GM12878 (cell line): ENCODE results near the gene MVK. TPM values are rescaled to one million over a fixed set of nuclear protein-coding genes. Genes with fewer than 3 reads are reported as not detected.

Experiments
- ATAC-seq: fragments of 200-7000 bp; cut with Tn5 transposase; 3 replicates; pipeline ENCODE4 v1.9.1; 2020; ENCODE audit warnings: mild to moderate bottlenecking, moderate library complexity
- BruUV-seq: library from RNA; stranded (reverse); fragments of 400-500 nt; replicated peaks from 2 replicates; lab custom pipeline; 2021; lab: Mats Ljungman, UMichigan
- CTCF ChIA-PET: fragments of 300-600 bp; sonication (Branson Sonifier 250); formaldehyde crosslinking; extraction: SDS; loops from one replicate; lab custom pipeline; 2021; ENCODE audit warnings: inconsistent platforms; lab: Yijun Ruan, JAX
- POLR2A ChIA-PET: fragments of 350-600 bp; formaldehyde crosslinking; extraction: SDS; loops from one replicate; lab custom pipeline; 2021; ENCODE audit warnings: inconsistent platforms; lab: Charles Lee
- RAD21 ChIA-PET: fragments of 300-600 bp; sonication (Branson Sonifier 250); formaldehyde crosslinking; loops from one replicate; lab custom pipeline; 2023; ENCODE audit warnings: antibody characterized with exemption; ENCODE audit not compliant: unreplicated experiment; lab: Charles Lee
- SMC1A ChIA-PET: fragments of 300-600 bp; sonication (Branson Sonifier 250); formaldehyde crosslinking; loops from one replicate; lab custom pipeline; 2023; ENCODE audit not compliant: unreplicated experiment, uncharacterized antibody; lab: Charles Lee
- DNase-seq: peaks from one replicate; pipeline ENCODE4 v3.0.0-alpha.2; 2011; ENCODE audit warnings: low read depth, low spot score
- FAIRE-seq: peaks from 3 replicates; lab custom pipeline; 2011; peaks lifted over from hg19 to GRCh38; lab: Jason Lieb, UNC
- H2AFZ ChIP-seq: 2 replicates; pipeline ENCODE4 v1.6.0; 2011; ENCODE audit warnings: low read depth, low read length, control low read depth; ENCODE audit not compliant: control insufficient read depth
- H3K27ac ChIP-seq: 2 replicates; pipeline ENCODE4 v1.5.1; 2011; ENCODE audit warnings: control low read depth; ENCODE audit not compliant: control insufficient read depth, insufficient read depth
- H3K27me3 ChIP-seq, 2 experiments: replicated peaks in 1 of 2; 2 replicates each; pipeline versions ENCODE4 v1.6.0 to v1.6.1; 2011; ENCODE audit warnings: low read length in 1 of 2; ENCODE audit not compliant: control insufficient read depth in 2 of 2, insufficient read depth in 2 of 2
- H3K36me3 ChIP-seq, 2 experiments: 2 replicates each; pipeline ENCODE4 v1.5.1; 2011; ENCODE audit warnings: low read length in 1 of 2; ENCODE audit not compliant: control insufficient read depth in 2 of 2, insufficient read depth in 2 of 2
- H3K4me1 ChIP-seq: 2 replicates; pipeline ENCODE4 v1.6.1; 2011; ENCODE audit warnings: mild to moderate bottlenecking, low read length, moderate library complexity, mixed read lengths; ENCODE audit not compliant: control insufficient read depth, insufficient read depth
- H3K4me2 ChIP-seq: 2 replicates; pipeline ENCODE4 v1.6.0; 2011; ENCODE audit warnings: control low read depth; ENCODE audit not compliant: control insufficient read depth, insufficient read depth
- H3K4me3 ChIP-seq: fragments of 200-600 bp; sonication (generic); 2 replicates; pipeline ENCODE4 v1.5.1; 2016
- H3K79me2 ChIP-seq: 2 replicates; pipeline ENCODE4 v1.6.0; 2011; ENCODE audit warnings: low read length; ENCODE audit not compliant: control insufficient read depth, insufficient read depth
- H3K9ac ChIP-seq: 2 replicates; pipeline ENCODE4 v1.8.0; 2011; ENCODE audit warnings: low read length, control low read depth, mixed read lengths; ENCODE audit not compliant: control insufficient read depth, insufficient read depth
- H3K9me3 ChIP-seq: replicated peaks from 3 replicates; pipeline ENCODE4 v1.5.1; 2011; ENCODE audit warnings: mild to moderate bottlenecking, low read length; ENCODE audit not compliant: control insufficient read depth, insufficient read depth
- H4K20me1 ChIP-seq: 2 replicates; pipeline ENCODE4 v1.6.0; 2011; ENCODE audit not compliant: control insufficient read depth, insufficient read depth
- ATF7 ChIP-seq: fragments of 450-650 bp; IDR thresholded peaks from 2 replicates; pipeline ENCODE4 v1.6.1; 2016; ENCODE audit warnings: low read depth, mild to moderate bottlenecking
- BACH1 ChIP-seq: fragments of 450-650 bp; IDR thresholded peaks from 2 replicates; pipeline ENCODE4 v1.6.1; 2017; ENCODE audit warnings: mild to moderate bottlenecking, borderline replicate concordance
- BHLHE40 ChIP-seq, 2 experiments: fragments of 450-650 bp in 1 of 2; IDR thresholded peaks; 2 replicates each; pipeline ENCODE4 v1.6.1; 2011 to 2017; ENCODE audit warnings: low read depth in 2 of 2, borderline replicate concordance in 1 of 2, improper control_type of control experiment in 1 of 2, low read length in 1 of 2, mild to moderate bottlenecking in 1 of 2
- BMI1 ChIP-seq: fragments of 450-650 bp; IDR thresholded peaks from 2 replicates; pipeline ENCODE4 v1.6.1; 2016; ENCODE audit warnings: mild to moderate bottlenecking, moderate library complexity, borderline replicate concordance
- GATAD2B ChIP-seq: fragments of 450-650 bp; conservative IDR thresholded peaks from 2 replicates; pipeline ENCODE4 v1.6.1; 2017; ENCODE audit warnings: low read depth, mild to moderate bottlenecking, moderate library complexity
- KDM1A ChIP-seq: fragments of 200-600 bp; sonication (generic); IDR thresholded peaks from 2 replicates; pipeline ENCODE4 v1.6.1; 2016; ENCODE audit warnings: borderline replicate concordance
- LARP7 ChIP-seq: fragments of 450-650 bp; IDR thresholded peaks from 2 replicates; pipeline ENCODE4 v1.6.1; 2017; ENCODE audit warnings: mild to moderate bottlenecking
- PAX8 ChIP-seq: fragments of 450-650 bp; IDR thresholded peaks from 2 replicates; pipeline ENCODE4 v1.6.1; 2017; ENCODE audit warnings: mild to moderate bottlenecking, moderate library complexity
- RFX5 ChIP-seq: IDR thresholded peaks from 2 replicates; pipeline ENCODE4 v1.6.1; 2011; ENCODE audit warnings: low read depth, low read length, improper control_type of control experiment
- SUZ12 ChIP-seq: fragments of 200-600 bp; sonication (generic); IDR thresholded peaks from one replicate; pipeline ENCODE4 v1.6.1; 2018; ENCODE audit warnings: antibody characterized with exemption, mild to moderate bottlenecking; ENCODE audit not compliant: unreplicated experiment
- TCF12 ChIP-seq: IDR thresholded peaks from 2 replicates; pipeline ENCODE4 v1.6.1; 2011; ENCODE audit warnings: low read depth, mild to moderate bottlenecking, low read length
- ZBED1 ChIP-seq: IDR thresholded peaks from 2 replicates; pipeline ENCODE4 v1.6.1; 2016; ENCODE audit warnings: borderline replicate concordance
- WGBS: methylation state at CpG from one replicate; pipeline ENCODE4 v1.1.6; 2016; ENCODE audit warnings: low lambda C conversion rate; ENCODE audit not compliant: insufficient replicate concordance, insufficient coverage; ENCODE audit errors: missing lambda C conversion rate; 5-methylcytosine and 5-hydroxymethylcytosine counted together
- in situ Hi-C: fragments of 300-500 bp; cut with MboI; formaldehyde crosslinking; loops from 9 replicates; pipeline ENCODE4 v1.14.3; 2018; ENCODE audit warnings: mixed read lengths
- intact Hi-C: fragments of 100-400 bp; cut with micrococcal nuclease; formaldehyde crosslinking; loops from one replicate; pipeline ENCODE4 v1.14.2; 2022; ENCODE audit not compliant: unreplicated experiment
- polyA plus RNA-seq, 11 experiments: library from polyadenylated mRNA; depleted of rRNA in 4 of 11; unstranded in 6 of 11; stranded (reverse) in 5 of 11; fragments of >200 nt; fragmentation: Nextera tagmentation in 4 of 11; fragmentation: Illumina TruSeq in 1 of 11; extraction: Ambion mirVana in 4 of 11; extraction: Trizol in 1 of 11; gene quantifications; 1 replicate in 1 of 11; 2 replicates in 10 of 11; pipeline versions ENCODE4 v1.2.1 to v1.2.3, GENCODE V29; 2011 to 2016; ENCODE audit warnings: inconsistent platforms in 2 of 11, missing spikeins in 2 of 11, low read depth in 1 of 11
- total RNA-seq, 4 experiments: library from RNA; depleted of rRNA in 3 of 4; stranded (reverse); fragments of >200 nt in 3 of 4; fragmentation: Illumina TruSeq in 1 of 4; extraction: Trizol in 1 of 4; gene quantifications; 2 replicates each; pipeline versions ENCODE4 v1.2.1 to v1.2.3, GENCODE V29; 2013 to 2021
- TF ChIP-seq, protein P1 (sequence below): fragments of 450-650 bp; conservative IDR thresholded peaks from 2 replicates; pipeline ENCODE4 v1.6.1; 2017; ENCODE audit warnings: mild to moderate bottlenecking, moderate library complexity
- TF ChIP-seq, protein P2 (sequence below): fragments of 150-350 bp; IDR thresholded peaks from 2 replicates; pipeline ENCODE4 v1.6.1; 2014; ENCODE audit warnings: mild to moderate bottlenecking, low read depth, low read length
- TF ChIP-seq, protein P3 (sequence below): IDR thresholded peaks from 2 replicates; pipeline ENCODE4 v1.6.1; 2011; ENCODE audit warnings: borderline replicate concordance, low read depth, mild to moderate bottlenecking, moderate library complexity, mixed read lengths, low read length; ENCODE audit not compliant: insufficient read depth; ENCODE audit errors: extremely low read length
- TF ChIP-seq, protein P4 (sequence below): fragments of 450-650 bp; IDR thresholded peaks from 2 replicates; pipeline ENCODE4 v1.6.1; 2017; ENCODE audit warnings: mild to moderate bottlenecking, moderate library complexity

MVK gene
- total and polyA plus RNA-seq, 10 of the 15 experiments (the other 5 are each of a cell fraction or from before 2014, with no cell fraction given) = 0.24 to 46.7 (median 31.9) TPM

DNA sequence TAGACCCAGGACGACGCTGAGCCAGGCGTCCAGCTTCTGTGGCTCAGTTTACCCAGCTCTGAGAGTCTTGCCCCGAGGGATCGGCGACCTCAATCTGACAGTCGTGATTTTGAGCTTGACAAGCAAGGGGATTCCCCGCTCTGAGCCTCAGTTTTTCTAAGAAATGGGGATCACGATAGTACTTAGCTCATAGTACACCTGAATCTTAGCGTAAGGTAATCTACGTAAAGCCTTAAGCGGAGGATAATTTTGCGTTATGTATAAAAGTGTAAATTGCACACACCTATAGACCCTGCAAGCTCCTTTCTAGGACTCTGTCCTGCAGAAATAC, 285 bp downstream of the MVK start:
- H3K4me1 ChIP-seq = no peaks in the 10 kb centered on the region
- TF ChIP-seq PAX8 (no peak), BACH1 (0 out of 2 replicates have a peak, but pooled peaks have one; percentile 43), SUZ12 (no peak), TCF12 (no peak), BHLHE40 (IDR thresholded peaks at IDR 0.05; ENCODE audit: borderline replicate concordance in 1 of 2, low read depth in 2 of 2, low read length in 1 of 2) (no peak), ATF7 (no peak), GATAD2B (no peak), ZBED1 (no peak; the same call in 1 of the 2 replicates), KDM1A (no peak), LARP7 (0 out of 2 replicates have a peak, but pooled peaks have one; percentile 7), BMI1 (no peak), RFX5 (no peak)
- TF ChIP-seq, protein P1, sequence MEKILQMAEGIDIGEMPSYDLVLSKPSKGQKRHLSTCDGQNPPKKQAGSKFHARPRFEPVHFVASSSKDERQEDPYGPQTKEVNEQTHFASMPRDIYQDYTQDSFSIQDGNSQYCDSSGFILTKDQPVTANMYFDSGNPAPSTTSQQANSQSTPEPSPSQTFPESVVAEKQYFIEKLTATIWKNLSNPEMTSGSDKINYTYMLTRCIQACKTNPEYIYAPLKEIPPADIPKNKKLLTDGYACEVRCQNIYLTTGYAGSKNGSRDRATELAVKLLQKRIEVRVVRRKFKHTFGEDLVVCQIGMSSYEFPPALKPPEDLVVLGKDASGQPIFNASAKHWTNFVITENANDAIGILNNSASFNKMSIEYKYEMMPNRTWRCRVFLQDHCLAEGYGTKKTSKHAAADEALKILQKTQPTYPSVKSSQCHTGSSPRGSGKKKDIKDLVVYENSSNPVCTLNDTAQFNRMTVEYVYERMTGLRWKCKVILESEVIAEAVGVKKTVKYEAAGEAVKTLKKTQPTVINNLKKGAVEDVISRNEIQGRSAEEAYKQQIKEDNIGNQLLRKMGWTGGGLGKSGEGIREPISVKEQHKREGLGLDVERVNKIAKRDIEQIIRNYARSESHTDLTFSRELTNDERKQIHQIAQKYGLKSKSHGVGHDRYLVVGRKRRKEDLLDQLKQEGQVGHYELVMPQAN = peak; percentile 57; the same call in 1 of the 2 replicates
- TF ChIP-seq, protein P2, sequence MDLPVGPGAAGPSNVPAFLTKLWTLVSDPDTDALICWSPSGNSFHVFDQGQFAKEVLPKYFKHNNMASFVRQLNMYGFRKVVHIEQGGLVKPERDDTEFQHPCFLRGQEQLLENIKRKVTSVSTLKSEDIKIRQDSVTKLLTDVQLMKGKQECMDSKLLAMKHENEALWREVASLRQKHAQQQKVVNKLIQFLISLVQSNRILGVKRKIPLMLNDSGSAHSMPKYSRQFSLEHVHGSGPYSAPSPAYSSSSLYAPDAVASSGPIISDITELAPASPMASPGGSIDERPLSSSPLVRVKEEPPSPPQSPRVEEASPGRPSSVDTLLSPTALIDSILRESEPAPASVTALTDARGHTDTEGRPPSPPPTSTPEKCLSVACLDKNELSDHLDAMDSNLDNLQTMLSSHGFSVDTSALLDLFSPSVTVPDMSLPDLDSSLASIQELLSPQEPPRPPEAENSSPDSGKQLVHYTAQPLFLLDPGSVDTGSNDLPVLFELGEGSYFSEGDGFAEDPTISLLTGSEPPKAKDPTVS = no peak
- TF ChIP-seq, protein P3, sequence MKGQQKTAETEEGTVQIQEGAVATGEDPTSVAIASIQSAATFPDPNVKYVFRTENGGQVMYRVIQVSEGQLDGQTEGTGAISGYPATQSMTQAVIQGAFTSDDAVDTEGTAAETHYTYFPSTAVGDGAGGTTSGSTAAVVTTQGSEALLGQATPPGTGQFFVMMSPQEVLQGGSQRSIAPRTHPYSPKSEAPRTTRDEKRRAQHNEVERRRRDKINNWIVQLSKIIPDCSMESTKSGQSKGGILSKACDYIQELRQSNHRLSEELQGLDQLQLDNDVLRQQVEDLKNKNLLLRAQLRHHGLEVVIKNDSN = no peak
- TF ChIP-seq, protein P4, sequence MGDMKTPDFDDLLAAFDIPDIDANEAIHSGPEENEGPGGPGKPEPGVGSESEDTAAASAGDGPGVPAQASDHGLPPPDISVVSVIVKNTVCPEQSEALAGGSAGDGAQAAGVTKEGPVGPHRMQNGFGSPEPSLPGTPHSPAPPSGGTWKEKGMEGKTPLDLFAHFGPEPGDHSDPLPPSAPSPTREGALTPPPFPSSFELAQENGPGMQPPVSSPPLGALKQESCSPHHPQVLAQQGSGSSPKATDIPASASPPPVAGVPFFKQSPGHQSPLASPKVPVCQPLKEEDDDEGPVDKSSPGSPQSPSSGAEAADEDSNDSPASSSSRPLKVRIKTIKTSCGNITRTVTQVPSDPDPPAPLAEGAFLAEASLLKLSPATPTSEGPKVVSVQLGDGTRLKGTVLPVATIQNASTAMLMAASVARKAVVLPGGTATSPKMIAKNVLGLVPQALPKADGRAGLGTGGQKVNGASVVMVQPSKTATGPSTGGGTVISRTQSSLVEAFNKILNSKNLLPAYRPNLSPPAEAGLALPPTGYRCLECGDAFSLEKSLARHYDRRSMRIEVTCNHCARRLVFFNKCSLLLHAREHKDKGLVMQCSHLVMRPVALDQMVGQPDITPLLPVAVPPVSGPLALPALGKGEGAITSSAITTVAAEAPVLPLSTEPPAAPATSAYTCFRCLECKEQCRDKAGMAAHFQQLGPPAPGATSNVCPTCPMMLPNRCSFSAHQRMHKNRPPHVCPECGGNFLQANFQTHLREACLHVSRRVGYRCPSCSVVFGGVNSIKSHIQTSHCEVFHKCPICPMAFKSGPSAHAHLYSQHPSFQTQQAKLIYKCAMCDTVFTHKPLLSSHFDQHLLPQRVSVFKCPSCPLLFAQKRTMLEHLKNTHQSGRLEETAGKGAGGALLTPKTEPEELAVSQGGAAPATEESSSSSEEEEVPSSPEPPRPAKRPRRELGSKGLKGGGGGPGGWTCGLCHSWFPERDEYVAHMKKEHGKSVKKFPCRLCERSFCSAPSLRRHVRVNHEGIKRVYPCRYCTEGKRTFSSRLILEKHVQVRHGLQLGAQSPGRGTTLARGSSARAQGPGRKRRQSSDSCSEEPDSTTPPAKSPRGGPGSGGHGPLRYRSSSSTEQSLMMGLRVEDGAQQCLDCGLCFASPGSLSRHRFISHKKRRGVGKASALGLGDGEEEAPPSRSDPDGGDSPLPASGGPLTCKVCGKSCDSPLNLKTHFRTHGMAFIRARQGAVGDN = 0 out of 2 replicates have a peak, but pooled peaks have one; percentile 7
- peak overlapping the region; percentile 95 for H3K4me2 ChIP-seq
- no peak for FAIRE-seq
- no peaks in the 10 kb centered on the region for H4K20me1 ChIP-seq
- no peaks in the 10 kb centered on the region for H3K27me3 ChIP-seq
- H2AFZ ChIP-seq = peak overlapping the region; percentile 89
- RAD21 ChIA-PET = interaction anchor here (0.7 to 1.1 kb wide), 3 partner anchors 12 to 1878 kb away, joined by 3 read pairs; no protein-coding TSS in a partner anchor
- no TSS peak for BruUV-seq
- peak overlapping the region; percentile 69 for H3K27ac ChIP-seq
- H3K9me3 ChIP-seq = no peaks in the 10 kb centered on the region
- CTCF ChIA-PET = interaction anchor here (1.0 to 2.6 kb wide), 5 partner anchors 21 to 272 kb away, joined by 3 to 14 read pairs (median 4); no protein-coding TSS in a partner anchor
- H3K9ac ChIP-seq = peak overlapping the region; percentile 75
- WGBS = 1% methylated on average over 13 of the region's 13 CpGs
- H3K79me2 ChIP-seq = peaks cover 17% of the 10 kb centered on the region
- SMC1A ChIA-PET = interaction anchor here (0.8 to 1.2 kb wide), 2 partner anchors 9 to 14 kb away, joined by 3 read pairs; no protein-coding TSS in a partner anchor
- H3K4me3 ChIP-seq = peak overlapping the region; percentile 99
- no peak for DNase-seq
- in situ Hi-C loops (no loop called here), intact Hi-C loops (no loop called here)
- ATAC-seq = no peak
- H3K36me3 ChIP-seq = peaks cover 0 to 28% of the 10 kb centered on the region in 2 experiments; a peak in 2 of 4 replicates
- POLR2A ChIA-PET = interaction anchor here (0.6 to 1.0 kb wide), 3 partner anchors 15 to 857 kb away, joined by 3 to 4 read pairs (median 3); partner anchors contain the start of gene KCTD10
